Endothelial cell of umbilical vein (primary cell): ENCODE measurements around the gene UQCRC1. TPM values are rescaled to one million over a fixed set of nuclear protein-coding genes. Genes with fewer than 3 reads are reported as not detected.

Experiments
- BruUV-seq: library from RNA; stranded (reverse); fragments of 400-500 nt; replicated peaks from 2 replicates; lab custom pipeline; 2021; lab: Mats Ljungman, UMichigan
- CTCF ChIA-PET: fragments of 300-600, 350-600 bp; sonication (Branson Sonifier 250); formaldehyde crosslinking; loops from one replicate; lab custom pipeline; 2021; ENCODE audit warnings: antibody characterized with exemption, inconsistent platforms; lab: Charles Lee
- POLR2A ChIA-PET: fragments of 300-600, 350-600 bp; sonication (Branson Sonifier 250); formaldehyde crosslinking; loops from one replicate; lab custom pipeline; 2021; ENCODE audit warnings: antibody characterized with exemption, inconsistent platforms; lab: Charles Lee
- DNase-seq: peaks from one replicate; pipeline ENCODE4 v3.0.0-alpha.2; 2011; ENCODE audit warnings: low read depth, low spot score
- FAIRE-seq: peaks from 2 replicates; lab custom pipeline; 2011; peaks lifted over from hg19 to GRCh38; lab: Jason Lieb, UNC
- H2AFZ ChIP-seq: 2 replicates; pipeline ENCODE4 v1.6.0; 2012; ENCODE audit warnings: low read depth, low read length, control low read depth, inconsistent platforms
- H3K27ac ChIP-seq: 2 replicates; pipeline ENCODE4 v1.5.1; 2011; ENCODE audit warnings: low read depth, mild to moderate bottlenecking, control low read depth, low read length, moderate library complexity; ENCODE audit not compliant: insufficient read depth
- H3K27me3 ChIP-seq, 2 experiments: 2 replicates each; pipeline versions ENCODE4 v1.6.0 to v1.6.1; 2011; ENCODE audit warnings: low read length in 2 of 2, mixed read lengths in 1 of 2; ENCODE audit not compliant: control insufficient read depth in 2 of 2, insufficient read depth in 2 of 2
- H3K36me3 ChIP-seq, 2 experiments: 2 replicates in 1 of 2; 3 replicates in 1 of 2; pipeline ENCODE4 v1.5.1; 2011; ENCODE audit warnings: low read length in 2 of 2, mild to moderate bottlenecking in 1 of 2, moderate library complexity in 1 of 2; ENCODE audit not compliant: control insufficient read depth in 2 of 2, insufficient read depth in 2 of 2; ENCODE audit errors: extremely low read depth in 1 of 2
- H3K4me1 ChIP-seq: 3 replicates; pipeline ENCODE4 v1.5.1; 2011; ENCODE audit warnings: mild to moderate bottlenecking, low read length; ENCODE audit not compliant: control insufficient read depth, insufficient read depth; ENCODE audit errors: extremely low read depth
- H3K4me2 ChIP-seq: 2 replicates; pipeline ENCODE4 v1.6.1; 2011; ENCODE audit warnings: low read length, control low read depth, mixed read lengths; ENCODE audit not compliant: insufficient read depth
- H3K4me3 ChIP-seq, 3 experiments: fragments of 200-600 bp in 1 of 3; sonication (generic), shearing (Covaris generic) in 1 of 3; replicated peaks in 1 of 3; 2 replicates each; pipeline ENCODE4 v1.5.1; 2011 to 2016; ENCODE audit warnings: control low read depth in 3 of 3, low read length in 3 of 3, mild to moderate bottlenecking in 2 of 3, inconsistent platforms in 1 of 3, low read depth in 1 of 3, moderate library complexity in 1 of 3; ENCODE audit not compliant: insufficient read depth in 1 of 3
- H3K79me2 ChIP-seq: 2 replicates; pipeline ENCODE4 v1.6.0; 2012; ENCODE audit warnings: low read length, inconsistent platforms; ENCODE audit not compliant: control insufficient read depth, insufficient read depth
- H3K9ac ChIP-seq: replicated peaks from 2 replicates; pipeline ENCODE3; 2011; ENCODE audit warnings: low read length, control low read depth; ENCODE audit not compliant: insufficient read depth; ENCODE audit errors: extremely low read depth
- H3K9me1 ChIP-seq: replicated peaks from 3 replicates; pipeline ENCODE4 v1.6.0; 2011; ENCODE audit warnings: mild to moderate bottlenecking, low read length; ENCODE audit not compliant: control insufficient read depth, insufficient read depth; ENCODE audit errors: extremely low read depth
- H3K9me3 ChIP-seq: replicated peaks from 2 replicates; pipeline ENCODE4 v1.5.1; 2012; ENCODE audit warnings: low read length, inconsistent platforms; ENCODE audit not compliant: control insufficient read depth, insufficient read depth
- H4K20me1 ChIP-seq: replicated peaks from 2 replicates; pipeline ENCODE3; 2011; ENCODE audit warnings: mild to moderate bottlenecking, low read length; ENCODE audit not compliant: control insufficient read depth, insufficient read depth; ENCODE audit errors: extremely low read depth
- CTCF ChIP-seq, 2 donors: IDR thresholded peaks; 1 replicate in 1 of 2; 2 replicates in 1 of 2; pipeline ENCODE4 v1.5.1; 2011; ENCODE audit warnings: low read length in 2 of 2, mild to moderate bottlenecking in 2 of 2, moderate library complexity in 2 of 2, control low read depth in 1 of 2, inconsistent platforms in 1 of 2, low read depth in 1 of 2; ENCODE audit not compliant: insufficient read depth in 1 of 2; ENCODE audit errors: extremely low read depth in 1 of 2
- EZH2 ChIP-seq: IDR thresholded peaks from 2 replicates; pipeline ENCODE4 v1.6.1; 2012; ENCODE audit warnings: borderline replicate concordance, low read depth, mild to moderate bottlenecking, moderate library complexity, low read length, inconsistent platforms; ENCODE audit not compliant: severe bottlenecking
- FOS ChIP-seq: IDR thresholded peaks from 2 replicates; pipeline ENCODE4 v1.6.1; 2011; ENCODE audit warnings: mild to moderate bottlenecking, low read length, moderate library complexity, borderline replicate concordance; ENCODE audit not compliant: insufficient read depth
- GATA2 ChIP-seq: IDR thresholded peaks from 2 replicates; pipeline ENCODE4 v1.7.0; 2011; ENCODE audit warnings: low read depth, mild to moderate bottlenecking, moderate library complexity, mixed read lengths, low read length; ENCODE audit not compliant: insufficient read length, insufficient read depth
- JUN ChIP-seq: IDR thresholded peaks from 2 replicates; pipeline ENCODE4 v1.6.1; 2011; ENCODE audit warnings: borderline replicate concordance, low read depth; ENCODE audit not compliant: insufficient read length, insufficient read depth
- MAX ChIP-seq: IDR thresholded peaks from 2 replicates; pipeline ENCODE4 v1.6.1; 2011; ENCODE audit not compliant: insufficient read depth, insufficient read length
- MYC ChIP-seq: IDR thresholded peaks from one replicate; pipeline ENCODE4 v1.6.1; 2011; ENCODE audit warnings: mild to moderate bottlenecking, low read depth, low read length
- POLR2A ChIP-seq: IDR thresholded peaks from 2 replicates; pipeline ENCODE4 v1.6.1; 2012; ENCODE audit warnings: low read depth, mild to moderate bottlenecking, control low read depth, low read length
- POLR2AphosphoS5 ChIP-seq: IDR thresholded peaks from 2 replicates; pipeline ENCODE4 v1.6.1; 2012; ENCODE audit warnings: low read depth, mild to moderate bottlenecking, control low read depth, low read length, moderate library complexity; ENCODE audit not compliant: insufficient read depth
- dilution Hi-C: fragments of 300-500 bp; cut with MboI; formaldehyde crosslinking; loops from one replicate; pipeline ENCODE4 v1.15.0; 2019; ENCODE audit warnings: low sequenced_read_pairs; ENCODE audit not compliant: extremely low pct_ligation_motif_present
- intact Hi-C: fragments of 100-400 bp; cut with micrococcal nuclease; formaldehyde crosslinking; loops from one replicate; pipeline ENCODE4 v1.10.0; 2022
- polyA plus RNA-seq, 4 experiments: library from polyadenylated mRNA; depleted of rRNA in 3 of 4; stranded (reverse) in 3 of 4; unstranded in 1 of 4; fragments of >200 nt; gene quantifications; 2 replicates each; pipeline versions ENCODE4 v1.2.1 to v1.2.3, GENCODE V29; 2011 to 2012; ENCODE audit warnings: missing spikeins in 1 of 4
- total RNA-seq: library from RNA; stranded (reverse); gene quantifications from 2 replicates; pipeline ENCODE4 v1.2.3, GENCODE V29; 2021

UQCRC1 gene
- total and polyA plus RNA-seq, 2 donors (not counting 3 experiments of a cell fraction or from before 2014, with no cell fraction given) = 184 to 427 TPM

- Histone ChIP-seq H3K4me3 (no peak overlapping the region), H3K4me1 (no peaks in the 10 kb centered on the region), H3K79me2 (no peaks in the 10 kb centered on the region), H3K9ac (no peak overlapping the region), H3K36me3 (peaks cover 15 to 64% of the 10 kb centered on the region in 2 experiments), H4K20me1 (no peaks in the 10 kb centered on the region), H3K4me2 (no peak overlapping the region), H3K27ac (no peak overlapping the region), H3K27me3 (no peaks in the 10 kb centered on the region), H2AFZ (no peak overlapping the region), H3K9me1 (no peaks in the 10 kb centered on the region), H3K9me3 (no peaks in the 10 kb centered on the region)
- TF ChIP-seq GATA2 (no peak), MAX (no peak), JUN (no peak), FOS (no peak), EZH2 (no peak), CTCF (IDR thresholded peaks at IDR 0.05; ENCODE audit: extremely low read depth in 1 of 2, insufficient read depth in 1 of 2, low read depth in 1 of 2, low read length in 2 of 2) (no peak), MYC (no peak), POLR2AphosphoS5 (no peak), POLR2A (no peak)
- DNase-seq (no peak), FAIRE-seq (no peak)
- CTCF ChIA-PET = interaction anchor here (0.7 to 0.9 kb wide), 3 partner anchors 8 to 201 kb away, joined by 3 read pairs; partner anchors contain the start of gene SLC26A6
- intact Hi-C loops = no loop called here
- POLR2A ChIA-PET = no interaction called here
- BruUV-seq = no TSS peak
- dilution Hi-C loops = no loop called here
These were observed 7.8 kb downstream of the UQCRC1 start for GRCh38 chr3:48601622-48601994.
